ENCODE data around the gene TMEM154.

DNA sequence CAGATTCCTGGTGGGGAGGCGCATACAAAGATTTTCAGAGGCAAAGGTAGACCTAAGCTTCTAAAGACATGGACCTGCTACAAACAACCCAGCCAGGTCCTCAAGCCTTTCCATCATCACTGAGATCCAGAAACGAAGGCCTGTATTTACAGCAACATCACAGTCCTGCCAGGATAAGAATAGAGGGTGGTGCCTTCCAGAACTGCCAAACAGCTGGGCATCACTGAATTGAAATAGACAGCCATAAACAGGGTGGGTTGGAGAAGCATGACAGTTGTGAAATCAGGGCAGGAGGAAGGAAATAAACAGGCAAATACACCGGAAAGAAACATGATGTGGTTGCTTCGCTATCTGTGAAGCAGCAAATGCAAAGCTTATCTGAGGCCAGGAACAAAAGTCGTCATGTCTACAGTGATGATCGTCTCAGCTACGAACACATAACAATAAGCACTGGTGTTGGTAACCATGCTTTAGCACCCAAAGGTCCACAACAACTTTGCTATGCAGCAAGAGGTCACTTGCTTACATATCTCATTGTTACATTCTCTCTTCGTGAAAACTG, 6.7 kb upstream of the TMEM154 start:
- TF ChIP-seq POLR2A (IDR thresholded peaks at IDR 0.05), result no peak
- TF ChIP-seq CTCF (IDR thresholded peaks at IDR 0.05), result no peak

Data from uterus (tissue), 2 donors.